Measurements from ENCODE around the gene ARHGEF38.

ARHGEF38 gene

DNA sequence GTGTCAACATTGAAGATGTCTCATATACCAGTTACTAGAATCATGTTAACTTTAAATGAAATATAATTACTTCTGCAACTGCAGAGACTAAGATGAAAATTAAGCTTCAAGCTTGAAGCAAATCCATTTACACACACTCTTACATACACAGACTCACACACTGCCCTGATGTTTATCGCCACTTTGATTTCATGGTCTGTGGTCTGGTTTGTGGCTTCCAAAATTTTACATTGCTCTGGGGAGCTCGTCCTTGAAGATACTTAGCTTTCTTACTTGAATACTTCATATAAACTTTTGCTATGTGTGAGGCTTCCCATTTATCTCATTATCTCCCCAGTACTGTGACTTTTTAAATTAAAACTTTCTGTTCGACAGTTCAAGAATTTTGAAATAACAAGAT lies 35.8 kb downstream of the ARHGEF38 start:
- H3K4me1 ChIP-seq (ENCODE audit: control insufficient read depth, insufficient read depth, low read length, poor library complexity, severe bottlenecking) = no peaks in the 10 kb centered on the region
- no peak for DNase-seq
- no peak overlapping the region for H3K27ac ChIP-seq (ENCODE audit: insufficient read depth, low read length, poor library complexity, severe bottlenecking)
- no peaks in the 10 kb centered on the region for H3K9me3 ChIP-seq (ENCODE audit: control insufficient read depth, low read length)
- no peaks in the 10 kb centered on the region for H3K36me3 ChIP-seq (ENCODE audit: control insufficient read depth, insufficient read depth, low read length)
- no peaks in the 10 kb centered on the region for H3K27me3 ChIP-seq (replicated peaks; ENCODE audit: control insufficient read depth, insufficient read depth, low read length, poor library complexity, severe bottlenecking)
- no peak overlapping the region for H3K4me3 ChIP-seq (ENCODE audit: insufficient read depth, low read depth, low read length, poor library complexity, severe bottlenecking)

DNA sequence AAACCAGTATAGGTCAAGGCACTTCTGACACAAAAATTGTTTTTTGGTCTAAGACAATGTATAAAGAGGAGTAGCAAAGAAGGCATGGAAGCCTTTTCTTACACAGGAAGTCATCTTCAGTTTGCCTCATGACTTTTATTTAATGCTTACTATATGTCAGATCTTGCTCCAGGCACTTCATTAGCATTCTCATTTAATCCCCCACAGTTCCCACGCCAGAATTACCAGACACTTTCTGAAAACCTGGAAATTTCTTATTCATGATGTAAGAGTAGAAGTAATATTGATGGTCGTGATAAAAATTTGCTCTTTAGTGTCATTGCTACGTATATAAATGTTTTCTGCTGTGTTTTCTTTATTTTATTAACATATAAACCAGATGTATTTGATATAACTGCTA lies 39.2 kb downstream of the ARHGEF38 start:
- Histone ChIP-seq H3K4me3 (ENCODE audit: insufficient read depth, low read depth, low read length, poor library complexity, severe bottlenecking) (no peak overlapping the region), H3K4me1 (ENCODE audit: control insufficient read depth, insufficient read depth, low read length, poor library complexity, severe bottlenecking) (no peaks in the 10 kb centered on the region), H3K9me3 (ENCODE audit: control insufficient read depth, low read length) (no peaks in the 10 kb centered on the region), H3K36me3 (ENCODE audit: control insufficient read depth, insufficient read depth, low read length) (no peaks in the 10 kb centered on the region), H3K27ac (ENCODE audit: insufficient read depth, low read length, poor library complexity, severe bottlenecking) (no peak overlapping the region), H3K27me3 (replicated peaks; ENCODE audit: control insufficient read depth, insufficient read depth, low read length, poor library complexity, severe bottlenecking) (no peaks in the 10 kb centered on the region)
- no peak for DNase-seq

DNA sequence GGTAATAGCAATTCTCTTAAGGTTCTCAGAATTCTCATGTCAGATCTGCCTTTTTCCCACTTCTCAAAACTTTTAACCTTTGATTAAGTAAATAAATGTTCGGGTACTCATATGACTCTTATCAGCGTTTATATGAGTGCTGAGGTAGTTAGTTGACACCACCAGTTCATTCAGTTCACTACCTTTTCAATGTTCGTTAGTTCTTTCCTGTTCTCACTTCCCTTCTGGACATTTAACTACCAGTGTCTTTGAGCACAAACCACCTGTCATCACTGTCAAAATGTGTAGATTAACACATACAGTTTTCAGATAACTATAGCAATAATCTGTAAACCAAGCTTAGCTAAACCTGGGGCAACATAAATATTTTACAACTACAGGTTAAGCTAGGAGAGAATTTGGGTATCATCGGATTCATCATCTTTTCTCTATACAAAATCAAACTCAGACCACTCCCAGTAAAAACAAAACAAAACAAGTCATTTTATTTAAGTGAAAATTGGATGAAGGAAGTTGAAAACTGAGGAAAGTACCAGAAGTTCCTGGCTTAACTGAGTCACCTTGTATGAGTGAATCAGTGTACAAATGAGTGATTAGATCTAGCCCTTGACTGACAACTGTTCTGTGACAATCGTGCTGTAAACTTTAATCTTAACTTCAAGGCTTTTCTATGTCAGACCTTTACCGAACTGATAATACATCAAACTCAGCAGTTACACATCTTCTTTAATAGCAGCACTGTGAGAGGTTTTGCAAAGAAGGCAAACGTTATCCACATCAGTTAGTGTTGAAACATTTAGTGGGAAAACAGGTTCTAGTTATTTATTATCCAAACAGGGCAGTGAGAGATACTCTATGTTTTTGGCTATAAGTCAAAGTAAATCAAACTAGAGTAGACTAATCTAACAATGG lies 41.9 kb downstream of the ARHGEF38 start:
- Histone ChIP-seq H3K36me3 (ENCODE audit: control insufficient read depth, insufficient read depth, low read length) (no peaks in the 10 kb centered on the region), H3K27ac (ENCODE audit: insufficient read depth, low read length, poor library complexity, severe bottlenecking) (no peak overlapping the region), H3K9me3 (ENCODE audit: control insufficient read depth, low read length) (no peaks in the 10 kb centered on the region), H3K4me3 (ENCODE audit: insufficient read depth, low read depth, low read length, poor library complexity, severe bottlenecking) (no peak overlapping the region), H3K27me3 (replicated peaks; ENCODE audit: control insufficient read depth, insufficient read depth, low read length, poor library complexity, severe bottlenecking) (no peaks in the 10 kb centered on the region), H3K4me1 (ENCODE audit: control insufficient read depth, insufficient read depth, low read length, poor library complexity, severe bottlenecking) (no peaks in the 10 kb centered on the region)
- no peak for DNase-seq

DNA sequence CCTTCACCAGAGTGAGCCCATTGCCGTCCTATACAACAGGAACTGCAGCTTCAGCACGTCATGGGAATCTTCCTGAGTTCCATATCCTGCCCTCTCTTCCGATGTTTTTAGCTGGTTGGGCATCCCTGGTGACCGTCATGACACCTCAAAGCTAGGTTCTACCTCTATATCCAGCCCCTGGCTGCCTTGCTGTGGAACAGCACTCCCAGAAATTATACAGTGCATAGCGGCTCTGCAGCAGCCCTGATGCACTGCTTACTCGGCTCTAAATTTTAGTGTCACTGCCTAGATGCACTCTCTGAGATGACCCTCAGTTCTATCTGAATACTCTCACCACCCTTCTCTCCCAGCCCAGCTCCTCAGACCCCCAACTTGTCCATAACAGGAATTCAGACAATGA lies 44.3 kb downstream of the ARHGEF38 start:
- H3K4me1 ChIP-seq (ENCODE audit: control insufficient read depth, insufficient read depth, low read length, poor library complexity, severe bottlenecking) = no peaks in the 10 kb centered on the region
- H3K4me3 ChIP-seq (ENCODE audit: insufficient read depth, low read depth, low read length, poor library complexity, severe bottlenecking) = no peak overlapping the region
- no peaks in the 10 kb centered on the region for H3K36me3 ChIP-seq (ENCODE audit: control insufficient read depth, insufficient read depth, low read length)
- no peak overlapping the region for H3K27ac ChIP-seq (ENCODE audit: insufficient read depth, low read length, poor library complexity, severe bottlenecking)
- no peaks in the 10 kb centered on the region for H3K27me3 ChIP-seq (replicated peaks; ENCODE audit: control insufficient read depth, insufficient read depth, low read length, poor library complexity, severe bottlenecking)
- H3K9me3 ChIP-seq (ENCODE audit: control insufficient read depth, low read length) = no peaks in the 10 kb centered on the region
- no peak for DNase-seq

DNA sequence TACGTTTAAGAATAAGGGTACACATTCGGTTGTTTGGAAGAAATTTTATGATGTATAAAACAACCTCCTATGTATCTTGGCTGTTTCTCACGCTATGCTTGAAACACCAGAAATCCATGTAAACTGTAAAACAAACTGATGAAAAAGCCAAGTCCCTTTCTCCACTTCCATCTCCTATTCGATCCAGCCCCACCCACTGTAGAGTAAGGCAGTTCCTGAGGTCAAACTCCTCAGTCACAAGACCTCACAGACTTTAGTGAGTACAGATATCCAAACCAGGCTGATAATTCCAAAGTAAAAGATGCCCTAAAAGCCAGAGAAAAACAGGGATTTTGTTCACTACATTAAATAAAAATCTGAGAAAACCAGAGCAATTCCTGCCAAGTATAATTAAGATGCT lies 45.6 kb downstream of the ARHGEF38 start:
- no peaks in the 10 kb centered on the region for H3K36me3 ChIP-seq (ENCODE audit: control insufficient read depth, insufficient read depth, low read length)
- no peak for DNase-seq
- no peaks in the 10 kb centered on the region for H3K27me3 ChIP-seq (replicated peaks; ENCODE audit: control insufficient read depth, insufficient read depth, low read length, poor library complexity, severe bottlenecking)
- no peak overlapping the region for H3K4me3 ChIP-seq (ENCODE audit: insufficient read depth, low read depth, low read length, poor library complexity, severe bottlenecking)
- H3K27ac ChIP-seq (ENCODE audit: insufficient read depth, low read length, poor library complexity, severe bottlenecking) = no peak overlapping the region
- no peaks in the 10 kb centered on the region for H3K9me3 ChIP-seq (ENCODE audit: control insufficient read depth, low read length)
- H3K4me1 ChIP-seq (ENCODE audit: control insufficient read depth, insufficient read depth, low read length, poor library complexity, severe bottlenecking) = no peaks in the 10 kb centered on the region

DNA sequence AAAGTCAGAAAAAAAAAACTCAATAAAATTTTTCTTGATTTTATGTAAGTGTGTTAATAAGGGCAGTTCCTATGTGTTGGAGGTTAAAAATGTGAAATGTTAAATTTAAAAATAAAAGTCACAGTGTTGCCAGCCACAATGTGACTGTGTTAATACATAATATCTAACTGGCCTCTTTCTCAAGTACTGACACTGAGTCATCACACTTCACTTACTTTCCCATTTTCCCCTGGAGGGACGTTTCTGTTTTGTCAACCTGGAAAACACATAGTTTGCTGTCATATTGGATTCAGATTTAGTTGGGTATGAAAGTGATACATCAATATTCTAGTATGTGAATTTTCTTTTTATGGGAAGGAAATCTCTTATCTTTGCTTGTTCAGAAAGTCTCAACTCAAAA lies 46.4 kb downstream of the ARHGEF38 start:
- Histone ChIP-seq H3K4me3 (ENCODE audit: insufficient read depth, low read depth, low read length, poor library complexity, severe bottlenecking) (no peak overlapping the region), H3K9me3 (ENCODE audit: control insufficient read depth, low read length) (no peaks in the 10 kb centered on the region), H3K27me3 (replicated peaks; ENCODE audit: control insufficient read depth, insufficient read depth, low read length, poor library complexity, severe bottlenecking) (no peaks in the 10 kb centered on the region), H3K4me1 (ENCODE audit: control insufficient read depth, insufficient read depth, low read length, poor library complexity, severe bottlenecking) (no peaks in the 10 kb centered on the region), H3K36me3 (ENCODE audit: control insufficient read depth, insufficient read depth, low read length) (no peaks in the 10 kb centered on the region), H3K27ac (ENCODE audit: insufficient read depth, low read length, poor library complexity, severe bottlenecking) (no peak overlapping the region)
- DNase-seq = no peak

DNA sequence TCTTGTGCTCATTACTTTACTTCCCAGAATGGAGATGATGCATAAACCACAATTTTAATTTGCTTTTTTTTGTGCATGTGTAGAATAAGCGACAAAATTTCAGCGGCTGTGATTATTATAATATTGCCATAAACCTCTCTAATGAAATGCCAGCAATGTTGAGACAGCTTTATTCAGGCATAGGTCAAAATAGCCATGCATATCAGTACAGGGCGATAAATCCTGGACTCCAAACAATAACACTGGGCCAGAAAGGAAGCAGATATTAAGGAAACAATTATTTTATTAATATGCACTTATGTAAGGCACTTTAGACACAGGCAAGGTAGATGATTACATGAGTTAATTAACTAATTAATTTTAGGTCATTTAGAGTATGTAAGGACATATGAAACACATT lies 47.1 kb downstream of the ARHGEF38 start:
- no peak for DNase-seq
- Histone ChIP-seq H3K4me1 (ENCODE audit: control insufficient read depth, insufficient read depth, low read length, poor library complexity, severe bottlenecking) (no peaks in the 10 kb centered on the region), H3K27ac (ENCODE audit: insufficient read depth, low read length, poor library complexity, severe bottlenecking) (no peak overlapping the region), H3K9me3 (ENCODE audit: control insufficient read depth, low read length) (no peaks in the 10 kb centered on the region), H3K27me3 (replicated peaks; ENCODE audit: control insufficient read depth, insufficient read depth, low read length, poor library complexity, severe bottlenecking) (no peaks in the 10 kb centered on the region), H3K36me3 (ENCODE audit: control insufficient read depth, insufficient read depth, low read length) (no peaks in the 10 kb centered on the region), H3K4me3 (ENCODE audit: insufficient read depth, low read depth, low read length, poor library complexity, severe bottlenecking) (no peak overlapping the region)

DNA sequence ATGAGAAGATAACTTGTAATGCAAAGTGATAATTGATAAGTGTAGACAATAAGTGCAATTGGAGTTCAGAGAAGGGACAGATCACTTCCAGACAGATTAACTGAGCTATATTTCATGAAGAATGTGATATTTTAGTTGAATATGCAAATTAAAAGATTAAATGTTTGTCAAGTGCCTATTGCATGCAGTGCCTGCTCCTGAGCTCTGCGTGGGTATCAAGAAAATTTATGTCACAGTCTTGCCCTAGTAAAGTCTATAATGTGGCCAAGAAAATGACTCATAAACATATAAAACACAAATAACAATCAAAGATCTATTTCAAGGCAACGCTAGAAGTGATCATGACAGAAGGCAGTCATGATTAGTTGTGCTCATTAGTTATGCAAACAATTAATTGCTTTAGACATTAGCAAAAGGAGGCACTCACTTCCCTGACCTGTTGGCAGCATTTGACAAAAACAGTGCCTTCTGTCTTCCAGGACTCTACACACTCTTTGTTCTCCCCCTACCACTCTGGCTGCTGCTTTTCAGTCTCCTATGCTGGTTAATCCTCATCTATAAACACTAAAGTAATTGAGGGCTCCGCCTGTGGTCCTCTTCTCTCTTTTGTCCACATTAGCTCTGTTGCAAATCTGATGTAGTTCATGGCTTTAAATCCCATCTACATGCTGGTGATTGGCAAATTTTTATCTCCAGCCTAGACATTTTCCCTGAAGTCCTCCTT lies 47.7 kb downstream of the ARHGEF38 start:
- no peak for DNase-seq

DNA sequence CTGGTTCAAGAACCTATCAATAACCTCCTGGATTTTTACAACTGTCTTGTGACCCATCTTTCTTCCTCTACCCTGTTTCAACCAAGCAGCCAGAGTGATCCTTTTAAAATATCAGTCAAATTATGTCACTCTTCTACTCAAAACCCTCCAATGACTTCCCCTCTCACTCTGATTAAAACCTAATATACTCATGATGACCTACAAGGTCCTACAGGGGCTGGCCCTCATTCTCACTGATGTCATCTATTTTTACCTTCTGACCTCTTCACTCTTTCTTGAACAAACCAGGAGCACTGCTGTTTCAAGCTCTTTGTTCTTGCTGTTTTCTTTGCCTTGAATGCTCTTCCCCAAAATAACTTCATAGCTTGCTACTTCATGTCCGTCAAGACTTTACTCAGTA lies 48.5 kb downstream of the ARHGEF38 start:
- no peaks in the 10 kb centered on the region for H3K27me3 ChIP-seq (replicated peaks; ENCODE audit: control insufficient read depth, insufficient read depth, low read length, poor library complexity, severe bottlenecking)

More for the DNA sequence above, 47.7 kb downstream of the ARHGEF38 start:
- Histone ChIP-seq H3K27me3 (replicated peaks; ENCODE audit: control insufficient read depth, insufficient read depth, low read length, poor library complexity, severe bottlenecking) (no peaks in the 10 kb centered on the region), H3K4me1 (ENCODE audit: control insufficient read depth, insufficient read depth, low read length, poor library complexity, severe bottlenecking) (no peaks in the 10 kb centered on the region), H3K27ac (ENCODE audit: insufficient read depth, low read length, poor library complexity, severe bottlenecking) (no peak overlapping the region), H3K9me3 (ENCODE audit: control insufficient read depth, low read length) (no peaks in the 10 kb centered on the region), H3K36me3 (ENCODE audit: control insufficient read depth, insufficient read depth, low read length) (no peaks in the 10 kb centered on the region), H3K4me3 (ENCODE audit: insufficient read depth, low read depth, low read length, poor library complexity, severe bottlenecking) (no peak overlapping the region)

DNA sequence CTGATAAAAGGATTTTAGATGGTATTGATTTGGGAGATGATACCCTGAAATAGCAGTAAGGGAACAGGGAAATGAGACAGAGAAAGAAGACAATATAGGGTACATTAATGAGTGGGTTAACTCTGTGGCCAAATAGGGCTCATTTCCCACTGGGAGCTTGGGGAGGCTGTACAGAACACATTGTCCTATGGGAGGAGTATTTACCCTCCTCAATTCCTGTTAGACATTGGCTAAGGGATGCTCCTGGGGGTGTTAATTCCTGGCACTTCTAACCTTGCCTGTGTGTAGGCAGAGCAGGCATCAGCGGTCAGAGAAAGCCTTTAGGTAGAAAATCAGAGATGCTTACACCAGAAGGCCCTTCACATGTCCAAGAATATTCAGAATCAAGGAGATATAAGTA lies 49.0 kb downstream of the ARHGEF38 start:
- no peaks in the 10 kb centered on the region for H3K36me3 ChIP-seq (ENCODE audit: control insufficient read depth, insufficient read depth, low read length)
- no peak for DNase-seq
- H3K4me1 ChIP-seq (ENCODE audit: control insufficient read depth, insufficient read depth, low read length, poor library complexity, severe bottlenecking) = no peaks in the 10 kb centered on the region
- no peak overlapping the region for H3K4me3 ChIP-seq (ENCODE audit: insufficient read depth, low read depth, low read length, poor library complexity, severe bottlenecking)
- no peaks in the 10 kb centered on the region for H3K9me3 ChIP-seq (ENCODE audit: control insufficient read depth, low read length)
- H3K27me3 ChIP-seq (replicated peaks; ENCODE audit: control insufficient read depth, insufficient read depth, low read length, poor library complexity, severe bottlenecking) = no peaks in the 10 kb centered on the region
- no peak overlapping the region for H3K27ac ChIP-seq (ENCODE audit: insufficient read depth, low read length, poor library complexity, severe bottlenecking)

More for the DNA sequence above, 48.5 kb downstream of the ARHGEF38 start:
- Histone ChIP-seq H3K9me3 (ENCODE audit: control insufficient read depth, low read length) (no peaks in the 10 kb centered on the region), H3K36me3 (ENCODE audit: control insufficient read depth, insufficient read depth, low read length) (no peaks in the 10 kb centered on the region), H3K4me3 (ENCODE audit: insufficient read depth, low read depth, low read length, poor library complexity, severe bottlenecking) (no peak overlapping the region), H3K4me1 (ENCODE audit: control insufficient read depth, insufficient read depth, low read length, poor library complexity, severe bottlenecking) (no peaks in the 10 kb centered on the region), H3K27ac (ENCODE audit: insufficient read depth, low read length, poor library complexity, severe bottlenecking) (no peak overlapping the region)
- no peak for DNase-seq
